Measurements from ENCODE around the gene TESK2.
A peak's percentile ranks its signal among the peaks of the same experiment; 100 is the strongest.
"Not testable (repeated sequence)": the region's sequence is repeated elsewhere in the genome, so short reads cannot be mapped to it uniquely, and the experiment has no call there.

The TESK2 gene

DNA sequence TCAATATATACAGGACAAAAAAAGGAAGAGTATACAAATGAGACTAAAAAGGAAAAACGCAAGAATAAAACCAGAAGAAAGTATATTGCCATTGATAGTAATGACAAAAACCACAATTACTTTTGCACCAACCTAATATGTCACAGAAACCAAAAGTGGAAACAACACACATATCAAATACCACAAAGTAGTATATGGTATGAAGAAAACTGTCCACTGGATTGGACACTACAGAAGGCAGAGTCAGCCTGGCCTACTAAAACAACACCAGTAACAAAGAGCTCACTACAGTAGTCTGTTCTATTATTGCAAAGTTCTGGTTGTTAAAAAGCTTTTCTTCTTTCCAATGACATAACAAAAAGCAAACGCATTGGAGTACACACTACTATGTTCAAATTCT, 17.7 kb downstream of the TESK2 start:
- no peak for DNase-seq

DNA sequence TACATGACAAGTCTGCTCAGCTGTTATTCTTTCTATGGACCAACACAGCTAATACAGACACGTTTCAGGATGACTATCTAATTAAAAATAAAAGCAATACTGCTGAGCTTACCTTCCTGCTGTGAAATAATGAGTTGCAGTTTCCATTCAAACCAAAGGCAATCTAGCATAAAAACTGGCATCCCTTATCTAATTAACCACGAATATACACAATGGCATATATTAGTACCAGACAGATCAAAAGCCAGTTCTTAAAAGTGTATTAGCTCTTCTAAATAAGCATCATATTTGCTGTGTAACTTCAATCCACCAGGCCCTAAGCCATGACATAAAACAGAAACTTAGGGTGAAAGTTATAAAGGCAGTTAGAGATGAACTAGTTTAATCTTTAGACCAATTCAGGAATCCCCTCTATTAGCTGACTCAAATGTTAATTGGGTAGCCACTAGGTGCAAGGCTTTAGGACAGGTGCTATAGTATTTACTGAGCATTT, 20.6 kb downstream of the TESK2 start:
- no peak for DNase-seq

DNA sequence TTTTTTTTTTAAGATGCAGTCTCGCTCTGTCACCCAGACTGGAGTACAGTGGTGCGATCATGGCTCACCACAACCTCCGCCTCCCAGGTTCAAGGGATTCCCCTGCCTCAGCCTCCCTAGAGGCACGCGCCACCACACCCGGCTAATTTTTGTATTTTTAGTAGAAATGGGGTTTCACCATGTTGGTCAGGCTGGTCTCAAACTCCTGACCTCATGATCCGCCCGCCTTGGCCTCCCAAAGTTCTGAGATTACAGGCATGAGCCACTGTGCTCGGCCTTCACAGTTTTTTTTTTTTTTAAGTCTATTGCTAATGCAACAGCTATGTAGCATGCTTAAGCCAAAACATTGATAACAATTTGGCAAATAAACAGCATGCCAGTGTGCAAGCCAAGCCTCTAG, 23.6 kb downstream of the TESK2 start:
- DNase-seq, result not testable (repeated sequence)

DNA sequence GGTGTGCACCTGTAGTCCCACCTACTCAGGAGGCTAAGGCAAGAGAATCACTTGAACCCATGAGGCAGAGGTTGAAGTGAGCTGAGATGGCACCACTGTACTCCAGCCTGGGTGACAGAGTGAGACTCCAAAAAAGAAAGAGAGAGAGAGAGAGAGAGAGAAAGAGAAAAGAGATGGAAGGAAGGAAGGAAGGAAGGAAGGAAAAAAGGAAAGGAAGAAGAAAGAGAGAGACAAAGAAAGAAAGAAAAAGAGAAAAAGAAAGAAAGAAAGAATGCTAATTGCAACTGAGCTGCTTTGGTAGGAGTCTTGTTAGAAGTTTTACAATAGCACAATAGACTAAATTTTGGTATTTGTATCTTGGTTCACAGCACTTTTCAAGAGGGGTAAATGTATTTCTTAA, 25.7 kb downstream of the TESK2 start:
- DNase-seq, result no peak

DNA sequence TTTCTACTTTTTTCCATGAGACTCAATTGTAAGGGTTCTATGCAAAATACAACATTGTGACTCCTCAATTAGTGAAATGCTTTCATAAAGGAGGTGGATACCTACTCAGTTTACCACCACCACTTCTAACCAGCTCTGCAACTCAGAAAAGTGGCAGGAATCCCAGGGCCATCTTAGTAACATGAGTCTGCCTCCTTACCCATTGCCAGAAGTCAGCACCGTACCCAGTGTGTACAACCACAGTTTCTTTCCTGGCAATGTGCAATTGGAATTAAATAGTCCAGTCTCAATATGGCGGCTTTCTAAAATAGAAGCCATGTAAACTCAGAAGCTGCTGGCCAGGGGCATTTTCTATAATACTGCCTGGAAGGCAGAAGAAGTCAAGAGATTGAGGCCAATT, 32.1 kb downstream of the TESK2 start:
- DNase-seq, result no peak

DNA sequence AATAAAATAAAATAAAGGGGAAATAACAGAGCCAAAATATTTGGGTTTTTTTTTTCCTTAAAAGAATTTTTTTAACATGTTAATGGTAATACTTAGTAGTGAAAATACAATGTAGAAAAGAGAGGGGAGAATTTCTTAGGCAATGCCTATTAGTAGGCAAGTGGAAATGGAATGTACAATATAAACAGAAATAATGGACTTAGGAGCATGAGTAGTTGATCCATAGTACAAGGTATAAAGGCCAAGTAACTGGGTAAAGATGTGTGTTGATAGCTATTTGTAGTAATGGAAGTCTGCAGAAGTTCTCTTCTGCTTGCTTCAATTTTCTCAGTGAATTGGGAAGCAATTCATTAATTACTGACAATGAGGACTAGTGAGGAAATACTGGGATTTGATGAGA, 34.4 kb downstream of the TESK2 start:
- no peak for DNase-seq

DNA sequence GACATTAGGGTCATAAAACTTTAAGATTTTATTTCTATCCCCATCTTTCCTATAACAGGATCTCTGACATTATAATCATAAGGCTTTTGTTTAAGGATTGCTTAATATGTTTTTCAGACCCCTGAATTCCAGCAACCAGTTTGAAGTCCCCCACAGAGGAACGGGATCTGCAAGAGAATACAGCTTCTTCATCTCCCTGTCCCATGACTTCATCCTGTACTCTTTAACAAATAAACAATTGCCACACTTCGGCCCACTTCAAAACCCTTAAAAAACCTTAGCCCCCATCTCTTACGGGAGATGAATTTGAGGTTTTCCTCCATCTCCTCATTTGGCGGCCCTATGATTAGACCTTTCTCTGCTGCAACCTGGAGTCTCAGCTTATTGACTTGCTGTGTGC, 35.8 kb downstream of the TESK2 start:
- DNase-seq, result no peak

DNA sequence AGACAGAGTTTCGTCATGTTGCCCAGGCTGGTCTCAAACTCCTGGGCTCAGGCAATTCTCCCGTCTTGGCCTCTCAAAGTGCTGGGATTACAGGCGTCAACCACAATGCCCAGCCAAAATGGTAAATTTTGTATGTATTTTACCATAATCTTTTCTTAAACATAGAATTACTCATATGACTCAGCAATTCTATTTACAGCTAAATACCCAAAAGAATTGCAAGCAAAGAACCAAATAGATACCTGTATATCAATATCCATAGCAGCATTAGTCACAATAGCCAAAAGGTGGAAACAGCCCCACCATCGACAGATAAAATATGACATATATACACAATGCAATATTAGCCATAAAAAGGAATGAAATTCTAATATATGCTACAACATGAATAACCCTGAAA, 36.5 kb downstream of the TESK2 start:
- DNase-seq, result no peak

DNA sequence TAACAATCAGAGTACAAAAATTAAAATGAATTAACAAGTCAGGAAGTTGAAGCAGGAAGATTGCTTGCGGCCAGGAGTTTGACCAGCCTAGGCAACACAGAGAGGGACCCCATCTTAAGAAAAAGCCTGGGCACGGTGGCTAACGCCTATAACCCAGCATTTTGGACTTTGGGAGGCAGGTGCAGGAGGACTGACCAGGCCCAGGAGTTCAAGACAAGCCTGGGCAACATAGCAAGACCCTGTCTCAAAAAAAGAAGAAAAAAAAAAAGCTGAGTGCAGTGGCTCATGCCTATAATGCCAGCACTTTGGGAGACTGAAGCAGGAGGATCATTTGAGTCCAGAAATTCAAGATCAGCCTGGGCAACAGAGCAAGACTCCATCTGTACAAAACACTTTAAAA, 38.5 kb downstream of the TESK2 start:
- DNase-seq, result no peak

DNA sequence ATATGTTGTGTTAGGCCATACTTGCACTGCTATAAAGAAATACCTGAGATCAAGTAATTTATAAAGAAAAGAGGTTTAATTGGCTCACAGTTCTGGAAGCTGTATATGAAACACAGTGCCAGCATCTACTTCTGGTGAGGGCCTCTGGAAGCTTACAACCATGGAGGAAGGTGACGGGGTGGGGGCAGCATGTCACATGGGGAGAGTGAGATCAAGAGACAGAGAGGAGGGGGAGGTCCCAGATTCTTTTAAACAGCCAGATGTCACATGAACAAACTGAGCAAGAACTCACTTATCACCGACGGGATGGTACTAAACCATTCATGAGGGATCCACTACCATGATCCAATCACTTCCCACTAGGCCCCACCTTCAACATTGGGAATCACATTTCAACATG, 42.6 kb downstream of the TESK2 start:
- DNase-seq, result no peak

DNA sequence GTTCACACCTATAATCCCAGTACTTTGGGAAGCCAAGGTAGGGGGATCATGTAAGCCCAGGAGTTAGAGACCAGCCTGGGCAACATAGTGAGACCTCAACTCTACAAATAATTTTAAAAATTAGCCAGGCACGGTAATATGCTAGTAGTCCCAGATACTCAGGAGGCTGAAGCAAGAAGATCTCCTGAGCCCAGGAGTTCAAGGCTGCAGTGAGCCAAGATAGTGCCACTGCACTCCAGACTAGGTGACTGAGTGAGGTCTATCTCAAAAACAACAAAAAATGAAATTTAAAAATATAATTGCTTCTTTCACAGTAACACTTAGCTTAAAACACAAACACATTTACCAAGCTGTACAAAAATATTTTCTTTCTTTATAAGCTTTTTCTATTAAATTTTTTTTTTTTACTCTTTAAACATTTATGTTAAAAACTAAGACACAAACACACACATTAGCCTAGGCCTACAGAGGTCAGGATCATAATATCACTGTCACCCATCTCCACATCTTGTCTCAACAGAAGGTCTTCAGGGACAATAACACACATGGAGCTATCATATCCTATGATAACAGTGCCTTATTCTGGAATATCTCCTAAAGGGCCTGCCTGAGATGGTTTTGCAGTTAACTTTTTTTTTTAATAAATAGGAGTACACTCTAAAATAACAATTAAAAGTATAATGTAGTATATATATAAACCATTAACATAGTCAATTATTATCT, 43.9 kb downstream of the TESK2 start:
- peak; percentile 79 for DNase-seq

DNA sequence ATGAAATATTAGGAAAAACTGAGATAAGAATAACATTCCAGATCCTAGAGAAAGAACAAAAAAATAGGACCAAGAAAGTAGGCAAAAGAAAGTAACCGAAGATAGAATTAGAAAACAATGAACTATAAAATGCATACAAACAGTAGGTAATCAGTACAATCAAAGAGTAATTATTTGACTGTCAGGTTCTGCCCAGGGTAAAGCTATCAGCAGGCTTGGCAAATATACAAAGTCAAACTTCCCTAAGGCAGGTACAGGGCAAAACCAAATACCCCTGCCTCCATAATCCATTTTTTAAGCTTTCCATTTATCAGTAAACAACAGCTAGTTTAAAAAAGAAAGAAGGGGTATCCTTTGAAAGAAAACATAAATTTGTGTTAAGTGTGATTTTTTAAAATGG, 44.4 kb downstream of the TESK2 start:
- no peak for DNase-seq

DNA sequence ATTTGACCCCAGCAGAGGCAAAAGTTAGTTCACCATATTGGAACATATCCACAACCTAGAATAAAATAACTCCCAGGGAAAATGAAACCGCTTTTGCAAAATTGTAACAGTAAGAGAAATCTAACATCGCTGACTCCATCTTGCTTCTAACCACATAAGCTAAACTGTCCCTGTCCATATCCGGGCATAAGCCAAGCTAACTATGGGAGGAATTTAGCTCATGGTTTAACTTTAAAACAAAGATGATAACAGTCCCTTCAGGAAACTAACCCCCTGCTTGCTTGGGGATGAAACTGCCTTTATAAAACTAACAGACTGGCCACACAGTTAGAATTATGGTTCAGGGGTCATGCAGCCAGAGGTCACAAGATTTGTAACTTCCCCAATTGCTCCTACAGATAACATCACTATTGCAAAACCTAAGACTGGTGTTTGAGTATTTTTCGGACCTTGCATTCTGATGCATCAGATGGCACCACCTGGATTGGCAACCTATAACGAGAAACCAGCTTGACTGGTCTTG, 46.3 kb downstream of the TESK2 start:
- DNase-seq, result no peak

DNA sequence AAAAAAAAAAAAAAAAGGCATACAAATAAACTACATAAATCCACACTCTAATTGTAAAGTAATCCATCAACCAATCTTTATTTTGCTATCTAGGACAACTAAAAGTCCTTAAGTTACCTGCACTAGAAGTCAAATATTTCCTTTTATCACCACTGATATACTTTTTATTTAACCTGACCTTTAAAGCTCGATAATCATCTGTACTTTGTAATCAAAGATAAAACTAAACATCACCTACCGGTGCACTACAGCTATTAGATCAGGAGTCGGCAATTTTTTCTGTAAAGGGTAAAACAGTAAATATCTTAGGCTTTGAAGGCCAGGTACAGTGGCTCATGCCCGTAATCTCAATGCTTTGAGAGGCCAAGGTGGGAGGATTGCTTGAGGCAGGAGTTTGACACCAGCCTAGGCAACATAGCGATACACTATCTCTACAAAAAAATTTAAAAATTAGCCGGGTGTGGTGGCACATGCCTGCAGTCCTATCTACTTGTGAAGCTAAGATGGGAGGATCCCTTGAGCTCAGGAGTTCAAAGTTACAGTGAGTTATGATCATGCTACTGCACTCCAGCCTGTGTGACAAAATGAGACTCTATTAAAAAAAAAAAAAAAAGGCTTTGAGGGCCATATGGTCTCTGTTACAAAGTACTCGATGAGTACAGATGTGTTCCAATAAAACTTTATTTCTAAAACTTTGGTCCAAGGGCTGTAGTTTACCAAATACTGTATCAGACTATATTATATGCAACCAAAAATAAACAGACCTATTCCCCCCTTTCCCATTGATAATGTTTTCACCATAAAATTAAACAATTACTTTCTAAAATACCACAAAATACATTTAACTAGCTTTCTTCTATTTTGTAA, 47.1 kb downstream of the TESK2 start:
- peak; percentile 80 for DNase-seq

DNA sequence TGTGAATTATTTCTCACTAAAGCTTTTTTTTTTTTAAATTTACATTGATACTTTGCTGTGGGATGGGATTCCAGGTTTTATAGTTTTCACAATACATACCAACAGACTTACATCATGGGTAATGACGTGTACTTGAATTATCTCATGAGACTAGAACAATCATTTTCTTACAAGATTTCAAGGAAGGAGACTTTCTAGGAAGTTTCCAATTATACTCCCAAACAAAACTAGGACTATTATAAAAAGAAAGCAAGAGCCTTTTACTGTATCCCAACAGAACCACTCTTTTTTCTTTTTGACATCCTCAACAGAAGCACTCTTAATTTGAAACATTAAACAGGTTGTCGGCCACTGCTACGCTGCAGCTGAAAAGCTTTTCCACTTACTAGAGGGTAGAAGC, 48.7 kb downstream of the TESK2 start:
- no peak for DNase-seq

DNA sequence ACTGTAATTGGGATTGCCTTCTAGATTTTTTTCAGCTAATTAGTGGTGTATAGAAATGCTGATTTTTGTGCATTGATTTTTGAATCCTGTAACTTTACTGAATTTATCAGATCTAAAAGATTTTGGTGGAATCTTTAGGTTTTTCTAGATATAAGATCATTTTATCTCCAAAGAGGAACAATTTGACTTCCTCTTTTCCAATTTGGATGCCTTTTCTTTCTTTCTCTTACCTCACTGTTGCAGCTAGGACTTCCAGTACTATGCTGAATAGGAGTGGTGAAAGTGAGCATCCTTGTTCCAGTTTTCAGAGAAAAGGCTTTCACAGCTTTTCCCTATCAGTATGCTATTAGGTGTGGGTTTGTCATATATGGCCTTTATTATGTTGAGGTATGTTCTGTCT, 53.6 kb downstream of the TESK2 start:
- DNase-seq, result no peak

DNA sequence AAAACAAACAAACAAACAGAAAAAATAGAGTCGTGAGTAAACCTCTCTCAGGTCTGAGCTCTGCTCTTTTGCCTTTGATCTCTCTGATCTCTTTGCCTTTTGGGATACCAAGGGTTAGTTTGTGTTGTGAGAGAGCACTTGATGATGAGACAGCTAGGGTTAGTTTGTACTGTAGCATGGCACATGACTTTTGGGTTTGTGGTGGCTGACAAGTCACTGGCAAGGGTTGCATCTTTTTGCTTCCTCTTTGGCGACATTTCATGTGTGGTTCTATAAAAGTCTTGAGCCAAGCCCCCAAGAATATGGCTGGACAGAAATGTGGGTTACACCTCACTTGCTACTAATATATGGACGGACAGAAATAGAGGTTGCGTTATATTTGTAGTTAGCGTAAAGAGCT, 60.5 kb downstream of the TESK2 start:
- DNase-seq, result peak; percentile 13

DNA sequence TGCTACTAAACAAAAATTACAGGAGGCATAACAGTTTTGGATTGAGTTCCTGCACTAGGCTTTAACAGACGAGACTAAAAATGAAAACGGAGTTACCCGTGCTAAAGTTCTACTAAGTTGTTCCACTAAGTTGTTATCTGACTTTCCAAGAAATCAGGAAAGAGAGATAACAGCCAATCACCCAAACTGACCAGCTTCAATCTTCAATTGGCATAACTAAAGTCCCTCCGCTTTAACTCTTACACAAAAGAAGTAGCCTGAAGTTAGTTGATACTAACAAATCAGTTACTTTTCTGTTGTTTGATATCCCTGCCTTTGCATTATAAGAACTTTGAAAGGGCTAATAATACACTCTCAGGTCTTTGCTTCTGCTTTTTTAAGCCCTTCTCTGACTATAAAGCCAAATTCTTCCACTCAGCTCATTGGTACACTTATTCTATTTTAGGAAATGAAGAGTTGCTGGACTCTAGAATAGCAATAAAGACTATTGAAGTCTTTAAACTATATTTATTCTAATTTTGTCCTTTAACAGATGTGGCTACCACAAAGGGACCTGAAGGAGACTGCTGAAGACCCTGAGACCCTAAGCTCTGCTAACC, 61.3 kb downstream of the TESK2 start:
- DNase-seq, result peak; percentile 65

DNA sequence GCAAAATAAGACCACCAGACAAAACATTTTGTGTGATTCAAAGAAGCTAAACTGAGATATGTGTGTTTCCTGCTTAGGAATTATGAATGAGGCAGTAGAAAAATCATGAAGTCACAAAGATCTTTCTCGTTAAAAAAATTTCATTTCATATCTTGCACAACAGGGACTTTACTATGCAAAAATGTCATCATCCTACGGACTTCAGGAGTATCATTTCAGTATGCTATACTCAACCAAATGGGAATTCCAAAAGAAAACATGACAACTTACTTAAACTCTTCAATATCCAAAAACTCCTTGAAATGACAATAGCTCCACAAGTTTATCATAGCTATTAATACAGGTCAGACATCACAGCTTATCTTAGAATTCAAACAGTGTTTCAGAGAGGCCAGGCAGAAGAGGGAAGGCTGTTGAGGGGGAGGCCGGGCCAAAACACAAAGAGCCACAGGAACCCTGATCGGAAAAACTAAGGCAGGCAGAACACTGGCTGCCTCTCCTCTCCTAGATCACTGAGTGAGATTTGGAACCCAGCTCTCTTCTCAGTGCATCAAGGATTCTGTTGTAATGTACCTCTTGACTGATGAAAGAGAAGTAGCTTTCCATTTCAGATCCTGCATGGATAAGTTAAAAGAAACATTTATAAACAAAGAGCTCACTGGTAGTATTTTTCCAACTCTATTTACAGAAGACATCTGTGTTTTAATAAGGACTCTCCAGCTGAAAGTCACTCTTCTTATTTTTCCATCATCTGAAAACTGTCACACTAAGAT, 66.9 kb downstream of the TESK2 start:
- DNase-seq, result no peak

DNA sequence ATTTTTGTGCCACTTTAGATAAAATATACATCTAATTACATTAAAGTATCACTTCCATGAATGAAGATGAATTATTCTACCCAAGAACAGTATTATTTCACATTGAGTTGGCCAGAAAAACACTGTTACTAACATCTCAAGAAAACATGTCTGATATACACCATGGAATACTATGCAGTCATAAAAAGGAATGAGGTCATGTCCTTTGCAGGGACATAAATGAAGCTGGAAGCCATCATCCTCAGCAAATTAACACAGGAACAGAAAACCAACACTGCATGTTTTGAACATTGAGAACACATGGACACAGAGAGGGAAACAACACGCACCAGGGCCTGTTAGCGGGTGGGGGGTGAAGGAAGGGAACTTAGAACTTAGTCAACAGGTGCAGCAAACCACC, 69.0 kb downstream of the TESK2 start:
- no peak for DNase-seq

DNA sequence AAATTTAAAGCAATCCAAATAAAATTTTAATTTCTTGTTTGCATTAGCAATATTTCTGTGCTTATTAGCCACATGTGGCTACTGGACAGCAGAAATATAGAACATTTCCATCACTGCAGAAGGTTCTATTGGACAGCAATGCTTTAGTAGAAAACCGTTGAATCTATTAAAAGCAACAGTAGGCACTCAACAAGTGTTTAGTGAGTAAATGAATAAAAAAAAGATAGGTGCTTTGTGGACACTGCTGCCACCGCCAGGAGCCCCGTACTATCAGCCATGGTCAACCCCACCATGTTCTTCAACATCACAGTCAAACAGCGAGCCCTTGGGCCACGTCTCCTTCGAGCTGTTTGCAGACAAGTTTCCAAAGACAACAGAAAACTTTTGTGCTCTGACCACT, 76.2 kb downstream of the TESK2 start:
- no peak for DNase-seq

DNA sequence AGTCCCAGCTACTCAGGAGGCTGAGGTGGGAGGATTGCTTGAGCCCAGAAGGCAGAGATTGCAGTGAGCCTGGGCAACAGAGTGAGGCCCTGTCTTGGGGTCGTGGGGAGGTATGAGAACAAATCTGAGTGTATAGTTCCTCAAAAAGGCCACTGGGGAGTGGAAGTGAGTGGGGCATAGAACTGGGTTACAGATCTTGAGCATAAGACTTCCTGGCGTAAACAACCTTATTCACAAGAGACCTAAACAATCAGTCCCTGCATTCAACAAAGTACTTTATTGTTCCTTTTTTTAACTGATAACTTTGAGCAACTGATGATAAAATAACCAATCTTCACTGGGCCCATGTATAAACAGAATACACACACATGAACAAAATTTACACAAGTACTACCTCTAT, 78.1 kb downstream of the TESK2 start:
- DNase-seq, result no peak

DNA sequence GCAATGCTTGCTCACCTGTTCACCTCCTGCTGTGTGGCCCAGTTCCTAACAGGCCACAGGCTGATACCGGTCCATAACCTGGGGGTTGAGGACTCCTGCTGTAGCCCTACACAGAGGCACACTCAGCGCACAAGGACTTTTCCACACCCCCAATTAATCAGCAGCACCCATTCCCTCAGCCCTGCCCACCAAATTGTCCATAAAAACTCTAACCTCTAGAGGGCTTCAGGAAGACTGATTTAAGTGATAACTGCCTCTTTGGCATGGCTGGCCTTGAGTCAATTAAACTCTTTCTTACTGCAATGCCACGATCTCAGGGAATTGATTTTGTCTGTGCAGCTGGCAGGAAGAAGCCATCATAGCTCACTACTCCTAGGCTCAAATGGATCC, 79.5 kb downstream of the TESK2 start:
- DNase-seq, result peak; percentile 22
